DMS153 (cell line): ENCODE measurements around the gene PTPRR.

Experiments
- DNase-seq: peaks from one replicate; lab custom pipeline; 2025; lab: John Stamatoyannopoulos, UW

Gene PTPRR

GRCh38 chr12:70920251-70920851 lies at the start of gene PTPRR:
TSS of gene PTPRR (minus strand) at chr12:70920738. CDS start at chr12:70920390, 348 bp downstream.
- DNase-seq = peak; percentile 20

DNA sequence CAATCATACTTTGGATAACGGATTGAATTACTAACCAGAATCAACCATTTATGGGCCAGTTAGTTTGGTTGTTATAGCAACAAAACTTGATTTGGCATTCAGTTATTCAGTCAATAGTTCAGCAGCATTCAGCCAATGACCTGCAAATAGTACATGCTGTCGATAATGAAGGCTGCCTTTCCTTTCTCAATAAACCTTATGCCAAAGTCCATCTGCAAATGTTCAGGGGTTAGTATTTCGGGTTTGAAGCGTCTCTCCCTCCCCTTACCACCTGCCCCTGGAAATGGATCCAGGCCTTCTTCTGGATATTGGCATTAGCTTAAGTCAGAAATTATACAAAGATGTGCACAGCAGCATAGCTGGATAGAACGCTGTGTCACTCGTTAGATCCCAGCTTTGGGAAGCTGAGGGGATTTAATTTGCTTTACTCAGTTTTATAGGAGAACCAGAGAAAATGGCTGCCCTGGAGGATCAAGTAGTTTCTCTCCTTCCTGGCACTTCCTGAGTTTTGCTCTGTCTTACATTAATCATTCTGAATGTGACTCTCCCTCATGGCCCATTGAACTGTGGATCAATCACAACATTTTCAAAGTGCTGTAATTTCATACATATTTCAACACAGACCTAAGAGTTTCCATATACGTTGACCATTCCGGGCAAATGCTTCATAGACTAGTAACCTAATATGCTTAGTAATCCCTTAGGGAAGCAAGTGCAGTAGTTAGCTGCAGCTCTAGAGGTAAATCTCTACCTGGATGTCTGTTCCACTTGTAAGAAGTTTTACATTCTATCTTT lies 46.7 kb upstream of the PTPRR start:
- DNase-seq = no peak

DNA sequence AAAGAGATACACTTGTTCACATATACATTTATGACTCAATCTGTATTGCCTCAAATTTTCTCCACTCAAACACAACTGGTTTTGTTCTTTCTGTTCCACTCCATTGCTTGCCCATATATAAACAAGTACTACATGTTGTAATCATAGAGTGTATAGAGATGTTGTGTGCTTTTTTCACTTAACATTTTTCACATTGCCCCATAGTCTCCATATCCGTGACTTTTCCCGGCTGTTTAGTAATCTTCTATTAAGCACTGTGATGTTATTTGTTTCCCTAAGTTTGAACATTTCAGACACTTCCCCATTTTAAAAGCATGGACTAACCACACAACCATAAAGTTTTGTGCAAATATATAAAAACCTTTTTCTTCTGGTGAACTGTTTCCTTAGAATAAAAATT lies 45.5 kb upstream of the PTPRR start:
- no peak for DNase-seq

GRCh38 chr12:70964867-70965510 lies 44.5 kb upstream of the PTPRR start:
- DNase-seq = no peak

DNA sequence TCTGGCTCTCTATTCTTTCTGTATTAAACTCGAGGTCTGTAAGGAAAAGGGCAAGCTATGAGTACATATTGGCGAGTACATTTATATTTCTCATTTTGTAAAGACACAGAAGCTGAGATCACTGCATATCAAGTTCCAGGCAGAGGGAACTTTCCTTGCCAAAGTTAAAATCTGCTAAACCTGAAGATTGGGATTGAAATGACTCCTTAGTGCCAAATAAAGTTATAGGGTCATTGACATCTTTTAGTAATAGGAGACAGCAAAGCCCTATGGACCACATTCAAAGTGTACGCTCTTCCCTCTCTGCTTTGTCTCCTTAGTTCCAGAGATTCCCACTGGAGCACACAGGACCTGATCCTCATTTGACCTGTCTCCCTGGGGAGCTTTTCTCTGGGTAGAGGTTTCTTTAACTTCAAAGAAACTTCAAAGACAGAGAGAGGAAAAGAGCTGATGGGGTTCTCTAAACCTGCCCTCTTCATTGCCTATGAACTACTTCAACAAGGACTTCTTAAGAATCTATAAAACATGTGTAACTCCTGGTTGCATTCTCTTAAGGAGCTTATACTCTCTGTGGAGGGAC lies 42.6 kb upstream of the PTPRR start:
- no peak for DNase-seq

DNA sequence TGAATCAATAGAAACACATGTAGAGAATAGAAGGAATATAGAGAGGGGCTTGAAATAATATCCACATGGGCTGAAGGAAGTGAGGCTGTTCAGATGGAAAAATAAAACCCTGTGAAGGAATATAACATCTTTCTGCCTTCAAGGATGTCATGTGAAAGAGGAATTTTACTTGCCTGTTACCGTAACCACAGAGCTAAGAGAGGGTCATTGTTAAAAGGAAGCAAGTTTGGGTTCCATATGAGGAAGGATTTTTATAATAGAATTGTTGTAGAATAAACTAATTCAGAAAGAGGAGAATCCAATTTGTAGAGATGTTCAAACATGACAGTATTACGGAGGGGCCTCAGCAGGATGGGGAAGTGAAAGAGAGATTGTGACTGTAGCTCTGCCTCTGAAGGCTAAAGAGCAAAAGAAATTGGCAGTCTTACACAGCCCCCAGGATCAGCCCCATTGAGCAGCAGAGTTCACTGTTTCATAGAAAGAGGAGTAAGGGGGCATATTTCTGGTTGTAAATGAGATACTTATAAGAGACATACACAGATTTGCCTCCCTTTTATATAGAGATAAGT lies 41.8 kb upstream of the PTPRR start:
- no peak for DNase-seq

GRCh38 chr12:70960484-70960883 lies 39.9 kb upstream of the PTPRR start:
- no peak for DNase-seq

DNA sequence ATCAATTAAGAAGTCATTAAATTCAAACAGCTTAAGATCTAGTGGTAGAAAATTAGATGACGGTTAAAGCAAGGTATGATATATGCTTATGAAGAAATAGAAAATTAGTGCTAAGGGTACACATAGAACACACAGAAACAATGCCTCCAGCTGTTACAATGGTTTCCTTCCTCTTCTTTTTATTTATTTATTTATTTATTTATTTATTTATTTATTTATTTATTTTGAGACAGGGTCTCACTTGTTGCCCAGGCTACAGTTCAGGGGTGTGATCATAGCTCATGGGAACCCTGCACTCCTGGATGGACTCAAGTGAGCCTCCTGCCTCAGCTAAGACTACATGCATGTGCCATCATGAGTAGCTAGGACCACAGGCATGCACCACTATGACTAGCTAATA lies 34.9 kb upstream of the PTPRR start:
- no peak for DNase-seq

DNA sequence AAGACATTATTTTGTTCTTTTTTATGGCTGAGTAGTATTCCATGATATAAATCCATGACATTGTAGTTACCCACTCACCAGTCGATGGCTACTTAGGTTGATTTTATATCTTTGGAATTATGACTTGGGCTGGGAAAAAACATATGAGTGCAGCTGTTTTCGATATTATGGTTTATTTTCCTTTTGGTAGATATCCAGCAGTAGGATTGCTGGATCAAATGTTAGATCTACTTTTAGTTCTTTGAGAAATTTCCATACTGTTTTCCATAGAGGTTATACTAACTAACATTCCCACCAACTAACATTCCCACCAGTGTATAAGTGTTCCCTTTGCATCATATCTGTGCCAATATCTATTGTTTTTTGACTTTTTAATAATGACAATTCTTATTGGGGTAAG lies 29.9 kb upstream of the PTPRR start:
- DNase-seq = no peak

DNA sequence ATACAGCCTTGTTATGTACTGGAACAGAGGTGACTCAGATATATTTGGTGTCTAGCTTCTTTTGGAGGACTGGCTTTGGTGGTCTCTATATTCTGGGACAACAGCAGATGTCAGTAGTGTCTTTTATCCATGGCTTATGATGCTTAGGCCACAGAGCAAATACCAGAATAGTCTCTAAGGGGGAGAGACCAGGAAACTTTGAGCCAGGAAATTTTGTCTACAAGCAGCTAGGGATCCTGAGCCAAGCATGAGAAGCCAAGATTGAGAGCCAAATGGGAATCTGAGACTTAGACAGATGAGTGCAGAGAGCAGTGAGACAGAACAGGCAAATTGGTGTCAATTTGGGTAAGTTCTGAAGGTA lies 28.4 kb upstream of the PTPRR start:
- no peak for DNase-seq

- DNase-seq = no peak
These were observed 27.9 kb upstream of the PTPRR start for GRCh38 chr12:70948236-70948975.

GRCh38 chr12:70936203-70936813 lies 15.8 kb upstream of the PTPRR start:
- no peak for DNase-seq

DNA sequence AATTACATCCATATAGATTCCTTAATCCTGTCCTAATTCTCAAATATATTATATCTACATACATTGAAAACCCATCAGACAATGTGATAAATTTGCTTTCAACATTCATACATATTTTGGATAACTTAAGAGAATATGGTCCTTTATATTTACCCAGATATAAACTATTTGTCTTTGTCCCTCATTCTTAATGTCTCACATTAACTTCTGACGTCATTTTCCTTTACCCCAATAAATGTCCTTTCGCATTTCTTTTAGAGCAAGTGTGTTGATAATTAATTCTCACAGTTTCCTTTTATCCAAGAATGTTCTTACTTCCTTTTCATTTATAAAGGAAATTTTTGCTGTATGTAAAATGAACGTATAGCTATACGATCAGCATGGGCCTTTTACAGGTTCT lies 12.6 kb upstream of the PTPRR start:
- no peak for DNase-seq

GRCh38 chr12:70929029-70929428 lies 8.5 kb upstream of the PTPRR start:
- DNase-seq = no peak

DNA sequence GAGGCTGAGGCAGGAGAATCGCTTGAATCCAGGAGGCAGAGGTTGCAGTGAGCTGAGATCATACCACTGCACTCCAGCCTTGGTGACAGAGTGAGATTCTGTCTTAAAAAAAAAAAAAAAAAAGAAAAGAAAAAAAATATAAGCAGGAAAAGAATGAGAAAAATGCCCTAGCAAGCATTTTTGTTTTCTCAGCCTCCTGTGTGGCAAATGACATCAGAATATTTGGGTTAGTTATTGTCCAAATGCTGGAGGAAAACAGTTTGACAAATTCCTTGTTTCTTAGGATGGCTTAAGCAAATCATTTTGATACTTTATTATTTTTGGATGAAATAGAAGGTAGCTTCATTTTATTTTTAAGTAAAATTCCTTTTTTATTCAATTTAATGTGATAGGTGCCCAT lies 7.5 kb upstream of the PTPRR start:
- DNase-seq = no peak

DNA sequence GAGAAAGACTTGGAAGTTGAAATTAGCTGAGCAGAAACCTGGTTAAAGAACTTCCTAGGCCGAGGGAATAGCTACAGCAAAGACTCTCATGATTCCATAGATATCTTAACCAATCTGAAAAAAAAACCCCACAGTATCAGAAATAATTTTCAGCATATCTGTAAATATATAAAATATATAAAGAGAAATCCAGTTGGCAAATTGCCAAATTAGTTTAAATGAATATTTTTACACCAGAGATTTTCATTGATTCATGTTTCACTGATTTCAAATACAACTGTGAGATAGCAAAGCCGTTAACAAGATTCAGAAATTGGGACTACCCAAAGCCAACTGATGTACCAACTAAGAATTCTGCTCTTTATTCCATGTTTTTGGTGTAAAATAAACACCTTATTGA lies 6.8 kb upstream of the PTPRR start:
- no peak for DNase-seq

GRCh38 chr12:70925539-70925938 lies 5.0 kb upstream of the PTPRR start:
- no peak for DNase-seq

GRCh38 chr12:70920891-70921290 lies 353 bp upstream of the PTPRR start:
- DNase-seq = no peak

DNA sequence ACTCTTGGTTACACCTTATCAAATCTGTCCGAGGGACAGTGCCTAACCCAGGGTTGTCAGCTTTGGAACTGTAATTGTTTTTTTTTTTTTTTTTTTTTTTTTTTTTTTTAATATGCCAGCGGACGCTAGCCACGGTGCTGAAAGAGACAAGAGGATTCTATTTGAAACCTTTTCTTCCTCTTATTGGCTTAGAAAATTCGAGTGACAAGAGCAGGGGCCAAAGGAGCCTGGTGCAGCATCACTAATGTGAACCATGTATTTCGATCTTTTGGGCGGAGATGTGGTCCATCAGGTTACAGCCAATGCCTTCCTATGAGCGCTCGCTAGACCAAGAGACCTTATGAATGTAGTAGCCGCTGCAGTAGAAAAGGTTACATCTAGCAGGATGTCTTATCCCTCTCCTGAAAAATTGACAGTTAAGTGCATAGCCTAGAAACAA lies 922 bp downstream of the PTPRR start:
- no peak for DNase-seq

DNA sequence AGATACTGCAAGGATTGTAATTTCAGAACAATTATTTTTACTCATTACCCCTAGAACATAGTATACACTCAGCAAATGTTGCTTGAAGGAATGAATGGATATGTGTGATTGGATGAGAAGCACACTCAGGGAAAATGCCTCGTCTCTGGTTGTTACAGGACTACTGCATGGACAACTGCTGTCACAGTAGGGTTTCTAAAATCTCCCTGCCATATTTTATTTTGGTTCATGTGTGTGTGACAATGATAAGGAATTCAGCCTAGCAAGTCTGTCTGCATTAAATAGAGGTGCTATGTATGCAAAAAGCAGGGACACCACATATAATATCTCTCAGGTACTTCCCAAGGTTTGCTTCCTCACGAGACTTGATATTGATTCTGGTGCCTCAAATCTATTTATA lies 1.4 kb downstream of the PTPRR start:
- no peak for DNase-seq

DNA sequence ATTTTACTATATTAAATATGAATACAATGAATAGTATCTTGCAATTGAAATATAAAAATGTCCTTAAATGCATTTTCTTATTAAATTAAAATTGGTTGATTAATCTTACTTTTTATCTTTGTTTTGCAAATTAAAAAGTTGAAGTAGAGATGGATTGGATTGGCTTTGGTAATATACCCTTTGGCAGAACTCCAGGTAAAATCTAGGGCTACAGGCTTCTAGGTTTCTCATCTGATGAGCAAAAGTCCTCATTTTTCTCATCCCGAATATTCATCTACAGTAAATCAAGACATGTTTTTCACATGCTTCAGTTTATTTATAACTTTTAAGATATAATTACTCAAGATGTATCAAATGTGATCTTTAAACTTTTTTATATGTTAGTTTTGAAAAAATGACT lies 2.2 kb downstream of the PTPRR start:
- no peak for DNase-seq

GRCh38 chr12:70910666-70911065 lies 9.9 kb downstream of the PTPRR start:
- DNase-seq = no peak
